HL-60 (cell line): Measurements from ENCODE around the gene FAM216B.

Experiments used
- DNase-seq, 2 experiments: peaks; one replicate each; pipeline ENCODE4 v3.0.0-alpha.2; 2010 to 2020; ENCODE audit warnings: low read depth in 1 of 2, low spot score in 1 of 2
- H3K27ac ChIP-seq: fragments of 250-450 bp; sonication (Bioruptor Pico); replicated peaks from 2 replicates; pipeline ENCODE4 v1.5.1; 2020; ENCODE audit warnings: mild to moderate bottlenecking, moderate library complexity
- H3K27me3 ChIP-seq: fragments of 250-450 bp; sonication (Bioruptor Pico); 2 replicates; pipeline ENCODE4 v1.5.1; 2021; ENCODE audit warnings: mild to moderate bottlenecking, moderate library complexity; ENCODE audit not compliant: insufficient read depth, poor library complexity, severe bottlenecking
- H3K4me3 ChIP-seq: replicated peaks from 2 replicates; pipeline ENCODE4 v1.5.1; 2011; ENCODE audit warnings: mild to moderate bottlenecking, control low read depth, low read length; ENCODE audit not compliant: insufficient read depth
- CTCF ChIP-seq: IDR thresholded peaks from one replicate; pipeline ENCODE4 v1.5.1; 2011; ENCODE audit warnings: low read length, control low read depth, inconsistent platforms; ENCODE audit not compliant: insufficient read depth
- GABPA ChIP-seq: IDR thresholded peaks from 2 replicates; pipeline ENCODE4 v1.6.1; 2012; ENCODE audit warnings: low read depth
- POLR2AphosphoS5 ChIP-seq: IDR thresholded peaks from 2 replicates; pipeline ENCODE4 v1.6.1; 2012; ENCODE audit warnings: low read depth
- REST ChIP-seq: IDR thresholded peaks from 2 replicates; pipeline ENCODE4 v1.6.1; 2012; ENCODE audit warnings: low read depth; ENCODE audit not compliant: insufficient replicate concordance
- SPI1 ChIP-seq: IDR thresholded peaks from 2 replicates; pipeline ENCODE4 v1.6.1; 2012; ENCODE audit warnings: low read depth, mild to moderate bottlenecking, borderline replicate concordance

FAM216B gene

GRCh38 chr13:42821437-42821836 is 40.1 kb downstream of the FAM216B start:
- TF ChIP-seq CTCF = no peak
- TF ChIP-seq SPI1 = no peak
- no peak for TF ChIP-seq GABPA
- no peak for TF ChIP-seq REST
- TF ChIP-seq POLR2AphosphoS5 = no peak
- Histone ChIP-seq H3K27ac (no peak overlapping the region), H3K27me3 (no peaks in the 10 kb centered on the region), H3K4me3 (no peak overlapping the region)
- no peak for DNase-seq

GRCh38 chr13:42832341-42833096 is 51.1 kb downstream of the FAM216B start:
- no peak overlapping the region for H3K27ac ChIP-seq
- no peak overlapping the region for H3K4me3 ChIP-seq
- no peak for DNase-seq
- peaks cover 2% of the 10 kb centered on the region for H3K27me3 ChIP-seq
- TF ChIP-seq GABPA = no peak
- TF ChIP-seq POLR2AphosphoS5 = no peak
- no peak for TF ChIP-seq SPI1
- no peak for TF ChIP-seq CTCF
- no peak for TF ChIP-seq REST

GRCh38 chr13:42834946-42835345 is 53.6 kb downstream of the FAM216B start:
- no peak for DNase-seq
- Histone ChIP-seq H3K27ac (no peak overlapping the region), H3K4me3 (no peak overlapping the region), H3K27me3 (peaks cover 2% of the 10 kb centered on the region)
- TF ChIP-seq CTCF (no peak), REST (no peak), SPI1 (no peak), GABPA (no peak), POLR2AphosphoS5 (no peak)
